GM08714 (cell line): ENCODE results near the gene PGC.

Experiments
- H3K4me3 ChIP-seq: fragments of 200-500 bp; sonication (Bioruptor generic); 2 replicates; pipeline ENCODE4 v1.5.1; 2014; ENCODE audit warnings: mild to moderate bottlenecking, low read length, inconsistent platforms
- ZNF274 ChIP-seq: IDR thresholded peaks from 2 replicates; pipeline ENCODE4 v1.6.1; 2012; ENCODE audit warnings: mild to moderate bottlenecking, low read depth, low read length

Gene PGC

DNA sequence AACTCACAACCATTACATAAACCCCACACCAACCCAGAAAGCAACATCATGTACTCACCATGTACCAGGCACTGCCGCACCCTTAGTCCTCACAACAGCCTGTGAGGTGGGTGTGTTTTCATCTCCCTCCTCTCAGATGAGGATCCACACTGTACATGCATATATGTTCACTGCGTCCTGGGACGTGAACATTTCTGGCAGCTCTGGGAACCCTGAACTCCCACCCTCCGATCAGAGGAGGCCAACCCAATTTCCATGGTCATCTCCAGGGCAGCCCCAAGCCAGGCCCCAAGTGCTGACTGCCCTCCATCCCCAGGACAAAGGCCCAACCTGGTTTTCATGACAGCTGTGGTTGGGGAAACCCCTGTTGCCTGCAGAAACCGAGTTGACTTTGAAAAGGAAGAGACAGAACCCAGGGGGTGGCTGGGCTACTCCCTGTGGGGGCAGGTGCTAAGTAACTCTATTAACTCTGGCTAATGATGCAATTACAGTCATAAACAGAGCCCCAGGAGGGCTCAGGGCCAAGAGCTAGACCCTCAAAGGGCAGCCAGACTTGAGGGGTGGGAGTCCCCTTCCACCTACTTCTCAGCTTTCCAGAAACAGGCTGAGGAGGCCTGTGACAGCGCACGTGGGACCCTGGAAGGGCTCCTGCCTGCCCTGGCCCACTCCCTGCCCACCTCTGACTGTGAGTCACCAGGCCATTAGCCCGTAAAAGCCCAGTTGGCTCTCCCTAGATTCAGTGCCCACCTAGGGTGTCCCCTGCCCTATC lies 14.4 kb downstream of the PGC start:
- no peak for TF ChIP-seq ZNF274
- peak overlapping the region; percentile 69 for H3K4me3 ChIP-seq

DNA sequence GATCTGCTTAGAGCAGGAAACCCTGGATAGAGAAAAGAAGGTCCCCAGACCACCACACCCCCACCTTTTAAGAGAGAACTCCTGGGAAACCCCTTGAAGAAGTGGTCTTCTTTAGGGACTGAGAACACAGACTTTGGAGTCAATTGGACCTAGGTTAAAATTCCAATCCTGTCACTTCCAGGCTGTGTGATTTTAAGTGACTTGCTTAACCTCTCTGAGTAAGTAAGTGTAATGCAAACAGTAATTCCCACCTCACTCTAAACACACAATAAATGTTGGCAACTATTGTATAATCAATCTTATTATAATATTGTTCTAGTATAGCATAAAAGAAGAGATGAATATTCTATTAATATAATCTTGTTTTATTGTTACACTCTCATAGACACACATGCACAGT lies 15.0 kb downstream of the PGC start:
- no peak for TF ChIP-seq ZNF274
- peak overlapping the region; percentile 69 for H3K4me3 ChIP-seq

DNA sequence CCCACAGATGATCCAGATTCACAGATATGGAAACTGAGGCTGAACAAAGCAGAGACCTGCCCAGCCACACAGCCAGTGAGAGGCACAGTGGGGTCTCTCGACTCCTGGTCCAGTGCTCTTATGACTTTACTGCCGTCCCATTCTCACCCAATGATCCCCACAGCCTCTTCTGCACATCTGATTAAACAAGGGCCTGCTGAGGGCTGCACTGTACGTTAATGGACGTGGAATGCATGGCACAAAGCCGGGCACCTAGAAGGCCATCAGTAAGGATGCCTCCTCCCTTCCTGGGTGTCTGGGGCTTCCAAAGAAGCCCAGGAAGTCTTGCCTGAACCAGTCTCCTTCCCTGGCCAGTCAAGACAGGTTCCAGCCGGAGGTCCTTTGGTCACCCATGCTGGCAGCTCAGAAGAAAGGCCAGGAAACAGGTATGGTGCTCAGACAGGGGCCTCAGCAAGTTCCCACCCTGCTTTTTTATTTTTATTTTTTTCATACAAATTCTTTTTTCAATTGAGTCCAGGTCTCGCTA lies 15.6 kb downstream of the PGC start:
- TF ChIP-seq ZNF274, result no peak
- peak overlapping the region; percentile 69 for H3K4me3 ChIP-seq

DNA sequence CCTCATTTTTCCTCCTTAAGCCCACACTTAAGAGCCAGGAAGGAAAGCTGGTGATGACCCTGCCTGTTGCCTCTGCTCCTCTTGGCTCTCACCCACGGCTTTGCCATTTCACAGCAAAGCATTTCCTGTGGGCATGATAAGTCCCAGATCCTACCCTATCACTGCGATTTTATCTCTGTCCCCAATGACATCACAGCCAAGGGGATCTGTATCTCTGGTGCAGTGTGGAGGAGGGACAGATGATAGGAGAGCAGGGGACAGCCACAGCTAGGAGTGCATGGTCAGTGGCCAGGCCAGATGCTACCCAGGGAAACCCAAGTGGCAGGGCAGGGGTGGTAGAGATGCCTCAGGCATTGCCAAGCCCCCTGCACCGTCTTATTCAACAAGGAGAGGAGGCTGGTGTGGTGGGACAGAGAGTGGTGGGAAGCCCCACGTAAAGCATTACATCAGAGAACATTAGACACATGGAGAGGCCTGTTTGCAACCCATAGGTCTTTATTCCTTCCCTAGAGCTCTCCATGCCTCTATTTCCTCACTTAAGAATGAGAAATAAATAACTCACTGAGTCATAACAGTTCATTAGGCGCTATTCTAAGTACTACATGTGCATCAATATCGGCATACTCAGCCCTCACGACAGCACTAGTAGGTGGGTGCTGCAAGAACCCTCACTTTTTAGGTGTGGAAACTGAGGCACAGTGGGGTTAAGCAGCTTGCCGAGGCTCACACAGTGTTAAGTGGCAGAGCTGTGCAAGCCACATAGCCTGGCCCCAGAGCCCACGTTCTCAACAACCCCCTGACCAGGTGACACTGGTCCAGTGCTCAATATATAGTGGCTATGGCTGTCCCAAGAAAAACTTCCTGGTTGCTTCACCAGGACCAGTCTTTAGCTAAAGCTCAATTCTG lies 16.4 kb downstream of the PGC start:
- TF ChIP-seq ZNF274, result no peak

DNA sequence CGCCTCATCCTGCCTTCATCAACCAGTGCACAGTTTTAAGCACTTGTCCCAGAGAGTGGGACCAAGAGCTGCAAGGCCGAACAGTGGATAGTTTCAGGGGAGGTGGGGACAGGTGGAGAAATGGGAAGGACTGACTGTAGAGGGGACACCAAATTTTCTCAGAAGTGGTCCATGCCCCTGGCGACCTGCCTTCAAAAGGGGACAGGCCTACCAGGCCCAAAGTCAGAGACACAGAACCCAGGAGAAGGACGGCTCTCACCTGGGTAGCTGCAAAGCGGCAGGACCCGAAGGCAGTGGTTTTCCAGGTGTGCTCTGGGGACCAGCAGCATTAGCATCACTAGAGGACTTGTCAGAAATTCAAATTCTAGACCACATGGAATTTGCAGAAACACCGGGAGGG lies 17.6 kb downstream of the PGC start:
- TF ChIP-seq ZNF274, result no peak
- no peak overlapping the region; the same call in 1 of the 2 replicates for H3K4me3 ChIP-seq

More for the DNA sequence above, 16.4 kb downstream of the PGC start:
- peak overlapping the region; percentile 69; the same call in 1 of the 2 replicates for H3K4me3 ChIP-seq

DNA sequence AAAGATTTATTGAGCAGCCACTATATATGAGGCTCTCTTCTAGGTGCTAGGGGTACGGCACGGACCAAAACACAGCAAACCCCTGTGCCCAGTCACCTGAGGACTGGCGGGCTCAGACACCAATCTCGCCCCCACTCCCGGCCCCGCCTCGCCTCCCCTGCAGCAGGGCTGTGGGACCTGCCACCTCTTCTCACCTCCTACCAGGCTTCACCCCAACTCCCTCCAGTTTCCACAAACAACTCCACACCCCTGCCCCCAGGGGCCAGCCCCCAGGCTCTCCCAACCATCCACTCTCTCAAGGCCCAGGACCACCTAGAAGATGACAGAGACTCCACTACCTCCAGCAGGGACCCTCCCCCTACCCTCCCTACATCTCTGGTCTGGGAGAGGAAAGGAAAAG lies 18.2 kb downstream of the PGC start:
- H3K4me3 ChIP-seq, result no peak overlapping the region
- TF ChIP-seq ZNF274, result no peak

DNA sequence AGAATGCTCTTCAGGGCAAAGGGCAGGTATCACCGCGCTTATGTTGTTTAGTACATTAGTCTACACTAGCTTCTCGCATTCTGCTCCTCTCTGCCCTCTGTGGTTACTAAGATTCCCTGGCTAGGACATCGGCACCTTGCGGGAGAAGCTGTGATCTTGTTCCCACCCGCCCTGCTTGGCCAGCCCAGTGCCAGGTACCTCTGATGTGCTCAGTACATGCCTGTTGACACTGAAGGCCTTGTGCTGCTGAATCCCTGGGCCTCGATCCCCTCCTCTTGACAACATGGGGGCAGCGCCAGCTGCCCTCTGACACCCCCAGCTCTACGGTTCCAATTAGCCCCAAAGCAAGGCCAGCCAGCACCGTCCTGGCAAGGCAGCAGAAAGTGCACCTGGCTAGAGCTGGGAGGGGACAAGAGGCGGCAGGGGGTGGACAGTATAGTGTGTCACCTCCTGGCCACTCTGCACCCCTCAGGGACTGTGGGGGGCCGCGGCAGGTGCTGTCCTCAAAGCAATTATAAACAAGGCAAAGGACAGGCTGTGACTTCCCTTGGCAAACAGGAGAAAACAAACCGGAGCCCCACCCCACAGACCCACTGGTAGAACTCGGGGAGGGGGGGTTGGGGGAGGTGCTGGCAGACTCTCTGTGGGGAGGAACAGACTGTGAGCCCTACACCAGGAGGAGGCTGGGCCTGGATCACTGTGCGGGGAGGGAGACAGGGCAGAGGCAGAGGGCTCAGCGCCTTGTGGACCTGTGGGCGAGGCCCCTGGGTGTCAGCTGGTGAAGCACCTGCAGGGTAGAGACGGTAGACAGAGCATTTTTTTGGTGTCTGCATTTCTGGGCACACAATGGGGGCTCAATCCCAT lies 18.9 kb downstream of the PGC start:
- no peak for TF ChIP-seq ZNF274
- no peak overlapping the region for H3K4me3 ChIP-seq

DNA sequence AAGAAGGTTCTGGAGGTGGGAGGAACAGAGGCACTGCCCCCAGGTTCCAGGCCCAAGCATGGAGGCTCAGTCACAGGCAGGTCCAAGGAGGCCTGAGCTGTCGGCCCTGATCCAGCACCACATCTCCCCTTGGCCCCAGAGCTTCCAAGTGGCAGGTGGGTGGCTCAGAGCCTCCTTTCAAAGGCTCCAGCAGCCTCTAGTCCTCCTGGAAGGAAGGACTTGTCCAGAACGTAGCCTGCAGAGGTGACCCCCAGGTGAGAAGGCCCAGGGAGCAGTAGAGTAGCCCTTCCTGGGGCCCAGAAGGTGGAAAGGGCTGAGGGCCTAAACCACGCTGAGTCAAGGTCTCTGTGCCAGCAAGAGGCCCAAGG lies 19.5 kb downstream of the PGC start:
- TF ChIP-seq ZNF274, result no peak

DNA sequence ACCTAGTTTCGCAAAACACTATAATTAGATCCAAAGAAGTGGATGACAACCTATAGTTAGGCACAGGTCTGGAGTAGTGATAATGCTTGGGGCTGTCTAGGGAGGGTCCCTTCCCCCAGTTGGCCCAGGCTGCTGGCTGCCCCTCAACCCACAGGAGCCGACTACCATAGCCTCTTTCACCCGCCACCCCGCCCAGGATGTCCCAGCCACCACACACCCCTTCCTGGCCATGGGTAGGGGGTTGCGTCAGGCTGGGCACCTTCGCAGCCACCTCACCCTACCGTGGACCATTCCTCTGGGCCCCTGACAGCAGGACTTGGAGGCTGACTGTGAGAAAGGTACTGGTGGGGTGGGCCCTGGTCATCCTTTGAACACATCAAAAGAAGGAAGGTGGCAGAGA lies 20.3 kb downstream of the PGC start:
- no peak overlapping the region for H3K4me3 ChIP-seq
- no peak for TF ChIP-seq ZNF274

More for the DNA sequence above, 19.5 kb downstream of the PGC start:
- H3K4me3 ChIP-seq, result no peak overlapping the region

DNA sequence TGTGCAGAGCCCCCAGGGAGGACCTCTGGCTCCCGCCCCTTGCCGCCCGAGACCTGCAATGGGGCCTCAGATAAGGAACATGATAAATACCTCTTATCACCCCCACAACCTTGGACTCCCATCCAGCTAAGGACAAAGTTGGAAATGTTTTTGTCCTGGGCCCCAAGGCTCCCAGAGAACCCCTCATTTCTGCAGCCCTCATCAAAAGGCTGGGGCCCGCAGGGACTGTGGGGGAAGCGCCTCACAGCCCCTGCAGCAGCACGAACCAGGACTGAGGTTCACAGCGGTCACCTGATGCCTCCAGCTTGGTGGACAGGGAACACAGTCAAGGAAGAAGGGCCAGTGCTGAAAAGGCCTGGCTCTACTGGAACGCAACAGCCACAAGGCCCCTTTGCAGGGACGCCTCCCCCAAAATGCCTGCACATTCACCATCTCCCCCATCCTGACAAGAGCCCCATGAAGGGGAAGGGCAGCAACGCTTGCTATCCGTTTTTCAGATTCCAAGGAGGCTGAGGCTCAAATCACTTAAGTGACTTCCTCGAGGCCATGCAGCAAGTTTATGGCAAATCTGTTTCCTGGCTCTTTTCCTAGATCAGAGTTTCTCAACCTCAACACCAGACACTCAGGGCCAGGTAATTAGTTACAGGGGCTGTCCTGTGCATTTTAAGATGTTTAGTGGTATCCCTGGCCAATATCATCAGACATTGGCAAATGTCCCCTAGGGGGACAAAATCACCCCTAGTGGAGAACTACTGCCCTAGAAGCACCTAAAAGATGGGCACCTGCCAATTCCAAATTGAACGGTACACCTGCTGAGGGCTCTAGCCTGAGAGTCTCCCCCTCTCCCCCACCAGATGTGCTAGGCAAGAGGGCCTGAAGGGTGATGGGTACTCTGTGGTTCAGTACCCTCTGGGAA lies 22.4 kb downstream of the PGC start:
- H3K4me3 ChIP-seq, result peak overlapping the region; percentile 59; the same call in 1 of the 2 replicates
- no peak for TF ChIP-seq ZNF274

DNA sequence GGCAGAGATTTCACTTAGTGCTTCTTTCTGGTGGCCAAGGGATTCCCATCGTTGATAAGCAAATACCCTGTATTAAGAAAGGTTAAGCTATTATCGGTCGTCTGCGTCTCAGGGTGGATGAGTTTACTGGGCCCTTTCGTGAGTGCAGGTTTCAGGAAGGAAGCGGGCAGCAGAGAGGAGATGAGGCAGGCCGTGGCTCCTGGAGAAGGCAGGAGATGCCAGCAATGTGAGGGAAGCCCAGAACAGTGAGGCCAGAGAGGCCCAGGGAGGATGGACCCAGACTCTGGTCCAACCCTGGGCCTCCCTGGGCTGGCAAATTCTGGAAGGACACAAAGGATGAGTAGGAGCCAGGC lies 23.0 kb downstream of the PGC start:
- peak overlapping the region; percentile 59; the same call in 1 of the 2 replicates for H3K4me3 ChIP-seq
- no peak for TF ChIP-seq ZNF274

DNA sequence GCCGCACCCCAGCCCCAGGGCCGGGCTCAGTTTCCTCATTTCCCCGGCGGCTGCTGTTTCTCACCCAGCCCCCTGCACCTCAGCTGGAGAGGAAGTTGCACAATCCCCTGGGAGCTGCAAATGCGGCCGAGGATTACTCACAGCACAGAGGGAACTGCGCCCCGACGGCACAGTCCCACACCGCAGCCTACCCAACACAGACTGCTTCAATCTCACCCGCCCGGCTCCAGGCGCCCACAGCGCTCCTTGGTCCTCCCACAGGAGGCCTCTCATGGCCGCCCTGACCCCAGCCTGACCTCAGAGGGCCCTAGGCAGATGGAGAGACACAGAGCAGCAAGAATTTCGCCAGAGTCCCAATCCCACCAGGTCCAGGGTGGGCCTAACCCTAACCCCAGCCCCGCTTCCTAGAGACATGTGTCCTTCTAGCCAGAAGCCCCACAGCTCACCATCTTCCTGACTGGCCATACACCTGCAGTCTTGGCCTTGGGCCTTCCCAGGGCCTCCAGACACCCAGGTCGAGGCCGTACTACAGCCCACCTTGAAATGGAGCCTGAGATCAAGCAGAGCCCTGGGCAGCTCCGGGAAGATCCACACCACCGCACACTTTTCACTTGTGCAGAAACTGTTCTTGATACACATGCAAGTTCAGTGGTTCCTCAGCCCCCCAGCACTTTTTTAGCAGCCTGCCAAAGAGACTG lies 23.5 kb downstream of the PGC start:
- H3K4me3 ChIP-seq, result peak overlapping the region; percentile 59; the same call in 1 of the 2 replicates
- TF ChIP-seq ZNF274, result no peak
